Sigmoid colon (tissue), 7 donors: ENCODE measurements around the gene EP400. TPM values are rescaled to one million over a fixed set of nuclear protein-coding genes. Genes with fewer than 3 reads are reported as not detected.

Experiments used
- polyA plus RNA-seq, 3 donors: library from polyadenylated mRNA; stranded (reverse); fragments of 200-250 nt; gene quantifications; one replicate each; pipeline ENCODE4 v1.2.3, GENCODE V29; 2013
- small RNA-seq, 3 donors: library from RNA; depleted of rRNA; stranded (forward); fragments of <200 nt; gene quantifications; one replicate each; pipeline ENCODE3, GENCODE V24; 2016
- total RNA-seq, 4 donors: library from RNA; depleted of rRNA; stranded (reverse); fragments of >200 nt; gene quantifications; one replicate each; pipeline ENCODE4 v1.1.0, GENCODE V29; 2016
- donor health status: healthy with polysubstance abuse.
- donor health status: Bipolar disorder and iron deficiency.
- donor health status: healthy.

EP400 gene
- total and polyA plus RNA-seq, 7 donors: 3.2 to 35.7 (median 14.6) TPM

Small RNA genes lying within 50 kb of the gene (small RNA-seq; reads per million reads assigned to genes)
- 0 reads per million in 3 donors for gene AC131009.3
- 0 reads per million in 3 donors for gene AC137590.2
- gene SNORA49: 1.3 to 8.5 (median 2.6) reads per million in 3 donors

Other genes with a start within 250 kb of the EP400 start
- gene SFSWAP, start 238.9 kb upstream of the EP400 start, total RNA-seq: 10 to 100 TPM; 25.7 to 42.9 (median 33.3) TPM
- gene SFSWAP, start 238.9 kb upstream of the EP400 start, polyA plus RNA-seq: 10 to 100 TPM; 10.8 to 28.1 (median 11.6) TPM
- 1 to 10 TPM; 2.7 to 7.1 (median 4.9) TPM for gene MMP17, start 121.5 kb upstream of the EP400 start, total RNA-seq
- 1 to 10 TPM in 1 of 3 donors, under 1 TPM in 1, not detected in 1; 0.60 to 6.8 TPM for gene MMP17, start 121.5 kb upstream of the EP400 start, polyA plus RNA-seq
- gene ULK1, start 55.3 kb upstream of the EP400 start, total RNA-seq: 10 to 100 TPM; 13.2 to 29.1 (median 18.6) TPM
- gene ULK1, start 55.3 kb upstream of the EP400 start, polyA plus RNA-seq: 10 to 100 TPM in 1 of 3 donors, 1 to 10 TPM in 2; 5.3 to 17.5 (median 5.4) TPM
- gene PUS1, start 20.7 kb upstream of the EP400 start, total RNA-seq: 10 to 100 TPM in 1 of 4 donors, 1 to 10 TPM in 3; 7.6 to 15.6 (median 8.9) TPM
- 10 to 100 TPM in 1 of 3 donors, 1 to 10 TPM in 2; 9.0 to 33.8 (median 9.7) TPM for gene PUS1, start 20.7 kb upstream of the EP400 start, polyA plus RNA-seq
- 10 to 100 TPM in 1 of 4 donors, 1 to 10 TPM in 3; 6.8 to 13.7 (median 8.5) TPM for gene DDX51, start 194.4 kb downstream of the EP400 start, total RNA-seq
- 10 to 100 TPM in 1 of 3 donors, 1 to 10 TPM in 2; 3.9 to 22.4 (median 4.8) TPM for gene DDX51, start 194.4 kb downstream of the EP400 start, polyA plus RNA-seq
- 1 to 10 TPM; 5.4 to 9.4 (median 7.5) TPM for gene NOC4L, start 194.5 kb downstream of the EP400 start, total RNA-seq
- gene NOC4L, start 194.5 kb downstream of the EP400 start, polyA plus RNA-seq: 10 to 100 TPM; 11.4 to 34.9 (median 13.2) TPM